Measurements from ENCODE around the gene SLC1A4. TPM values are rescaled to one million over a fixed set of nuclear protein-coding genes. Genes with fewer than 3 reads are reported as not detected.

SLC1A4 gene
- total RNA-seq, 1 experiment from 2014 or later: 12.9 TPM

DNA sequence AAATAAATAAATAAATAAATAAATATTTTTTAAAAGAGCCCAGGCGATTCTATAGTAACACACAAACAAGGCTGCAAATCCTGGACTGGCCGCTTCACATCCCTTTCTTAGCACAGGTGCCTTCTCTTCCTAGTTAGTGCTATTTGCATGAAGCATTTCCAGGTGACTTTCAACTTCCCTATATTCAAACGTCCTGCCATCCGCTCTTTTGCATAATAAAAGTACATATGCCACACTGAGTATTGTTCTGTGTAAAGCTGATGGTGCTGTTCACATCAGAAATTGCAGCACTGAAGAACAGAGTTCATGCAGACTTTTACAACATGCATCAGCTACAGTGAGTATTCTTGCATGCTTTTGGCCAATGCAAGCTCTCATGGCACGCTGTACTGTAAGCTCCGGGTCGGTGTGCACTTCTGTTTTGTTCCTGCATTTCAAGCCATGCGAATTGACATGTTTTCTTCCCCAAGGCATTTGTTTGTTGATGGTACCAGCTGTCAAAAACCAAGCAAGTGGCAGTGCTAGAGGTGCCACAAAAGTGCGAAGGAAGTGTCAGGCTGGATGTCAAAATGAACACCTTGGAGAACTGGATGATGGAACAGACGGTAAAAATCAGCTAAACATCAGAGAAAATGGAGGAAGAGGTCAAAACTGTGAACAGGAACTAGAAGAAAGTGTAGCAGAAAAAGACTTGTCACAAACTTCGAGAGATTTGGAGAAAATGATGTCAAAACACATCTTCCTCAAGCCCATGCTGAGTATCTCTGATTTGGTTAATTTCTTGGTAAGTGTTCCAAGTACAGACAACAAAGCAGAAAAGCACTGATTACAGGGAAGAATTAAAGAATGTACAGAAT lies 41.5 kb downstream of the SLC1A4 start:
- TF ChIP-seq, protein P1, sequence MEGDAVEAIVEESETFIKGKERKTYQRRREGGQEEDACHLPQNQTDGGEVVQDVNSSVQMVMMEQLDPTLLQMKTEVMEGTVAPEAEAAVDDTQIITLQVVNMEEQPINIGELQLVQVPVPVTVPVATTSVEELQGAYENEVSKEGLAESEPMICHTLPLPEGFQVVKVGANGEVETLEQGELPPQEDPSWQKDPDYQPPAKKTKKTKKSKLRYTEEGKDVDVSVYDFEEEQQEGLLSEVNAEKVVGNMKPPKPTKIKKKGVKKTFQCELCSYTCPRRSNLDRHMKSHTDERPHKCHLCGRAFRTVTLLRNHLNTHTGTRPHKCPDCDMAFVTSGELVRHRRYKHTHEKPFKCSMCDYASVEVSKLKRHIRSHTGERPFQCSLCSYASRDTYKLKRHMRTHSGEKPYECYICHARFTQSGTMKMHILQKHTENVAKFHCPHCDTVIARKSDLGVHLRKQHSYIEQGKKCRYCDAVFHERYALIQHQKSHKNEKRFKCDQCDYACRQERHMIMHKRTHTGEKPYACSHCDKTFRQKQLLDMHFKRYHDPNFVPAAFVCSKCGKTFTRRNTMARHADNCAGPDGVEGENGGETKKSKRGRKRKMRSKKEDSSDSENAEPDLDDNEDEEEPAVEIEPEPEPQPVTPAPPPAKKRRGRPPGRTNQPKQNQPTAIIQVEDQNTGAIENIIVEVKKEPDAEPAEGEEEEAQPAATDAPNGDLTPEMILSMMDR (IDR thresholded peaks at IDR 0.05): no peak
- TF ChIP-seq POLR2AphosphoS5 (IDR thresholded peaks at IDR 0.05; ENCODE audit: low read depth, low read length) (no peak), TCF7L2 (IDR thresholded peaks at IDR 0.05; ENCODE audit: low read depth, low read length) (no peak), SIN3A (IDR thresholded peaks at IDR 0.05; ENCODE audit: borderline replicate concordance, insufficient read depth, low read depth, low read length) (no peak)
- TF ChIP-seq, protein P2, sequence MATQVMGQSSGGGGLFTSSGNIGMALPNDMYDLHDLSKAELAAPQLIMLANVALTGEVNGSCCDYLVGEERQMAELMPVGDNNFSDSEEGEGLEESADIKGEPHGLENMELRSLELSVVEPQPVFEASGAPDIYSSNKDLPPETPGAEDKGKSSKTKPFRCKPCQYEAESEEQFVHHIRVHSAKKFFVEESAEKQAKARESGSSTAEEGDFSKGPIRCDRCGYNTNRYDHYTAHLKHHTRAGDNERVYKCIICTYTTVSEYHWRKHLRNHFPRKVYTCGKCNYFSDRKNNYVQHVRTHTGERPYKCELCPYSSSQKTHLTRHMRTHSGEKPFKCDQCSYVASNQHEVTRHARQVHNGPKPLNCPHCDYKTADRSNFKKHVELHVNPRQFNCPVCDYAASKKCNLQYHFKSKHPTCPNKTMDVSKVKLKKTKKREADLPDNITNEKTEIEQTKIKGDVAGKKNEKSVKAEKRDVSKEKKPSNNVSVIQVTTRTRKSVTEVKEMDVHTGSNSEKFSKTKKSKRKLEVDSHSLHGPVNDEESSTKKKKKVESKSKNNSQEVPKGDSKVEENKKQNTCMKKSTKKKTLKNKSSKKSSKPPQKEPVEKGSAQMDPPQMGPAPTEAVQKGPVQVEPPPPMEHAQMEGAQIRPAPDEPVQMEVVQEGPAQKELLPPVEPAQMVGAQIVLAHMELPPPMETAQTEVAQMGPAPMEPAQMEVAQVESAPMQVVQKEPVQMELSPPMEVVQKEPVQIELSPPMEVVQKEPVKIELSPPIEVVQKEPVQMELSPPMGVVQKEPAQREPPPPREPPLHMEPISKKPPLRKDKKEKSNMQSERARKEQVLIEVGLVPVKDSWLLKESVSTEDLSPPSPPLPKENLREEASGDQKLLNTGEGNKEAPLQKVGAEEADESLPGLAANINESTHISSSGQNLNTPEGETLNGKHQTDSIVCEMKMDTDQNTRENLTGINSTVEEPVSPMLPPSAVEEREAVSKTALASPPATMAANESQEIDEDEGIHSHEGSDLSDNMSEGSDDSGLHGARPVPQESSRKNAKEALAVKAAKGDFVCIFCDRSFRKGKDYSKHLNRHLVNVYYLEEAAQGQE (IDR thresholded peaks at IDR 0.05; ENCODE audit: insufficient read depth in 1 of 2, low read depth in 2 of 2, low read length in 1 of 2): no peak
- intact Hi-C loops (cut with micrococcal nuclease; ENCODE audit: unreplicated experiment) (no loop called here), in situ Hi-C loops (cut with HindIII; ENCODE audit: low pct_unique_long_range_greater_than_20kb, low sequenced_read_pairs) (no loop called here)
- ATAC-seq (no peak), DNase-seq (ENCODE audit: low read depth, low spot score) (no peak)
- Histone ChIP-seq H3K27ac (ENCODE audit: low read length) (no peak overlapping the region), H3K9me3 (ENCODE audit: control insufficient read depth, insufficient read depth, low read depth, low read length) (no peaks in the 10 kb centered on the region), H3K4me1 (ENCODE audit: control insufficient read depth, insufficient read depth, low read length) (no peaks in the 10 kb centered on the region), H3K4me3 (ENCODE audit: low read depth in 2 of 2, low read length in 2 of 2) (no peak overlapping the region), H3K36me3 (ENCODE audit: control insufficient read depth, insufficient read depth, low read length) (no peaks in the 10 kb centered on the region), H3K27me3 (ENCODE audit: control insufficient read depth, insufficient read depth, low read length) (no peaks in the 10 kb centered on the region)
- ChIA-PET POLR2A (no interaction called here), CTCF (no interaction called here)
- no TSS peak for BruUV-seq (replicated peaks)

DNA sequence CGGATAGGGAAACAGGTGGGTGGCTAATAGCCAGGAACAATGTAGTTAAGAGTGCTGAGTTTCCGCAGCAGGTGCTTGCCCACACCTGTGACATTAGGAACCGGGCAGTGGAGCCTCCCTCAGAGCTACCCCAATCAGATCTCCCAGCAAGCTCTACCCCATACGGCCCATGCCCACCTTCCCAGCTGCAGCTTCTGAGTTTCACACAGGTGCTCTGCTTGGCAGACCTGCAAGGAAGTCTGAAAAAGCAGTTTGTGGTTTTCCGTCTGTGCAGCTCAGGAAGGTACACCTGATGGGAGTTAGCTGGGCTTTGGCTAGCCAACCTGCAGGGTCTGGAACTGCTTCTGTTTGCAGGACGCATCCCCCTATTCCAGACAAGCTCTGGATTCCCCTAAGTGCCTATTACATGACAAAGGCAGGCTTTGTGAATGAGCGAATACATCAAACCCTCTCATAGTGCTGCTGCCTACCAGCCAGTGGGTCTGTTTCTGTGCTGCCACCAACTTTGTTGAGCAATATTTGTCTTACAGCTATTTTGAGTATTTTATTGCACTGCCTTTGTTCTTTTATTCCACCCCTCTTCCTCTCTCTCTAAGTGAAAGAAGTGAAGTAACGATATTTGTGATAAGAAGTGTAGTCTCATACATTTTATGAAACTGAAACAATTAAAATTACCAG lies 42.3 kb downstream of the SLC1A4 start:
- Histone ChIP-seq H3K27me3 (ENCODE audit: control insufficient read depth, insufficient read depth, low read length) (no peaks in the 10 kb centered on the region), H3K36me3 (ENCODE audit: control insufficient read depth, insufficient read depth, low read length) (no peaks in the 10 kb centered on the region), H3K9me3 (ENCODE audit: control insufficient read depth, insufficient read depth, low read depth, low read length) (no peaks in the 10 kb centered on the region), H3K4me3 (ENCODE audit: low read depth in 2 of 2, low read length in 2 of 2) (no peak overlapping the region), H3K27ac (ENCODE audit: low read length) (no peak overlapping the region), H3K4me1 (ENCODE audit: control insufficient read depth, insufficient read depth, low read length) (no peaks in the 10 kb centered on the region)
- DNase-seq (ENCODE audit: low read depth, low spot score) (no peak), ATAC-seq (no peak)
- no TSS peak for BruUV-seq (replicated peaks)
- TF ChIP-seq TCF7L2 (IDR thresholded peaks at IDR 0.05; ENCODE audit: low read depth, low read length) (no peak), POLR2AphosphoS5 (IDR thresholded peaks at IDR 0.05; ENCODE audit: low read depth, low read length) (no peak), SIN3A (IDR thresholded peaks at IDR 0.05; ENCODE audit: borderline replicate concordance, insufficient read depth, low read depth, low read length) (no peak)
- TF ChIP-seq, protein P1 (IDR thresholded peaks at IDR 0.05): no peak
- TF ChIP-seq, protein P2 (IDR thresholded peaks at IDR 0.05; ENCODE audit: insufficient read depth in 1 of 2, low read depth in 2 of 2, low read length in 1 of 2): no peak
- POLR2A ChIA-PET: no interaction called here
- in situ Hi-C loops (cut with HindIII; ENCODE audit: low pct_unique_long_range_greater_than_20kb, low sequenced_read_pairs): no loop called here
- CTCF ChIA-PET: interaction anchor here (0.6 kb wide), 1 partner anchor 634 kb away, joined by 3 read pairs; no protein-coding TSS in a partner anchor
- intact Hi-C loops (cut with micrococcal nuclease; ENCODE audit: unreplicated experiment): no loop called here

Measured in Panc1 (cell line).